HEK293 (cell line): ENCODE measurements around the gene NCF2.

Source experiments
- CTCF ChIA-PET: fragments of 350-600 bp; formaldehyde crosslinking; extraction: SDS; loops from one replicate; lab custom pipeline; 2021; ENCODE audit warnings: antibody characterized with exemption; lab: Yijun Ruan, JAX
- POLR2A ChIA-PET: fragments of 300-600 bp; formaldehyde crosslinking; extraction: SDS; loops from one replicate; lab custom pipeline; 2020; ENCODE audit warnings: antibody characterized with exemption, inconsistent platforms; lab: Yijun Ruan, JAX
- H3K27ac ChIP-seq: fragments of 200-500 bp; sonication (Bioruptor generic); 2 replicates; pipeline ENCODE4 v1.5.1; 2014; ENCODE audit warnings: low read depth, low read length, control low read depth, inconsistent platforms; ENCODE audit errors: extremely low read depth
- H3K36me3 ChIP-seq, 2 experiments: fragments of 200-500 bp in 1 of 2; sonication (Bioruptor generic) in 1 of 2; 1 replicate in 1 of 2; 2 replicates in 1 of 2; pipeline ENCODE4 v1.5.1; 2014 to 2017; ENCODE audit warnings: inconsistent platforms in 2 of 2, low read length in 2 of 2; ENCODE audit not compliant: control insufficient read depth in 2 of 2, insufficient read depth in 1 of 2
- H3K4me1 ChIP-seq: fragments of 200-500 bp; sonication (Bioruptor generic); 2 replicates; pipeline ENCODE4 v1.5.1; 2014; ENCODE audit warnings: mild to moderate bottlenecking, low read length, inconsistent platforms; ENCODE audit not compliant: control insufficient read depth, insufficient read depth
- H3K4me3 ChIP-seq: 2 replicates; pipeline ENCODE4 v1.5.1; 2011; ENCODE audit warnings: low read depth, mild to moderate bottlenecking, control low read depth, low read length, moderate library complexity
- H3K9me3 ChIP-seq: fragments of 200-500 bp; sonication (Bioruptor generic); 2 replicates; pipeline ENCODE4 v1.5.1; 2014; ENCODE audit warnings: low read depth, low read length, inconsistent platforms; ENCODE audit not compliant: control insufficient read depth, insufficient read depth
- HOXC10 ChIP-seq: sonication (generic); formaldehyde crosslinking; IDR thresholded peaks from 2 replicates; pipeline ENCODE4 v1.8.1; 2023; ENCODE audit warnings: mild to moderate bottlenecking, missing genetic modification reagents
- SALL2 ChIP-seq: fragments of 450-650 bp; formaldehyde crosslinking; IDR thresholded peaks from 2 replicates; pipeline ENCODE4 v1.5.0; 2017; ENCODE audit warnings: missing biosample characterization, mild to moderate bottlenecking, missing genetic modification characterization, borderline replicate concordance
- SCRT1 ChIP-seq: fragments of 450-650 bp; formaldehyde crosslinking; IDR thresholded peaks from 2 replicates; pipeline ENCODE4 v1.5.1; 2016; ENCODE audit warnings: missing biosample characterization, missing genetic modification characterization, borderline replicate concordance
- YY2 ChIP-seq: fragments of 450-650 bp; formaldehyde crosslinking; IDR thresholded peaks from 2 replicates; pipeline ENCODE4 v1.5.1; 2016; ENCODE audit warnings: missing biosample characterization, missing genetic modification characterization
- ZBTB10 ChIP-seq: fragments of 450-650 bp; formaldehyde crosslinking; IDR thresholded peaks from 2 replicates; pipeline ENCODE4 v1.5.1; 2016; ENCODE audit warnings: missing biosample characterization, missing genetic modification characterization
- ZNF133 ChIP-seq: fragments of 450-650 bp; formaldehyde crosslinking; IDR thresholded peaks from 2 replicates; pipeline ENCODE4 v1.5.1; 2016; ENCODE audit warnings: missing biosample characterization, missing genetic modification characterization
- ZNF23 ChIP-seq: fragments of 450-650 bp; formaldehyde crosslinking; IDR thresholded peaks from 2 replicates; pipeline ENCODE4 v1.5.1; 2016; ENCODE audit warnings: missing biosample characterization, missing genetic modification characterization, borderline replicate concordance
- ZNF354C ChIP-seq: fragments of 450-650 bp; formaldehyde crosslinking; IDR thresholded peaks from 2 replicates; pipeline ENCODE4 v1.5.1; 2016; ENCODE audit warnings: missing biosample characterization, missing genetic modification characterization, low read depth, borderline replicate concordance
- ZNF670 ChIP-seq: fragments of 450-650 bp; formaldehyde crosslinking; IDR thresholded peaks from 2 replicates; pipeline ENCODE4 v1.5.1; 2016; ENCODE audit warnings: missing biosample characterization, missing genetic modification characterization, low read depth
- ZSCAN23 ChIP-seq: fragments of 450-650 bp; formaldehyde crosslinking; IDR thresholded peaks from 2 replicates; pipeline ENCODE4 v1.5.1; 2016; ENCODE audit warnings: missing biosample characterization, missing genetic modification characterization
- ZSCAN30 ChIP-seq: fragments of 450-650 bp; IDR thresholded peaks from 2 replicates; pipeline ENCODE4 v1.5.1; 2018; ENCODE audit warnings: missing biosample characterization, mild to moderate bottlenecking, missing genetic modification characterization, moderate library complexity
- TF ChIP-seq, protein P1 (sequence below): fragments of 450-650 bp; formaldehyde crosslinking; IDR thresholded peaks from 2 replicates; pipeline ENCODE4 v1.5.1; 2016; ENCODE audit warnings: missing biosample characterization, missing genetic modification characterization

The NCF2 gene

DNA sequence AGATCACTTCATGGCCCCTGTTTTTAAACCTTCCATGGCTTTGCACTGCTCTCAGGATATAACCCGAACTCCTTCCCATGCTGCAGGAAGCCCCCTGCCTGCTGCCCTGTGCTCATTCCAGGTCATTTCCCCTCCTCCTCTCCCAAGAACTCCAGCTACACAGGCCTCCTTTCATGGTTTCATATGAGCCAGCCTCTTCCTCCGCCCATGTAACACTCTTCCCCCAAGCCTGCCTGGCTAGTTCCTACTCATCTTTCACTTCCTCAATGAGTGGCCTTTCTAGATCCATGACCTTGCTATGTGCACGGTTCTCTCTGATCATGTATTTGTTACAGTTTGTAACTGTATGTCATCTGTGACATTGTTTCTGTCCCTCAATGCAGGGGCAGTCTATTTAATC lies 3.1 kb upstream of the NCF2 start (continued):
- TF ChIP-seq ZNF354C (tag by site-specific recombination) (no peak), ZBTB10 (no peak)

DNA sequence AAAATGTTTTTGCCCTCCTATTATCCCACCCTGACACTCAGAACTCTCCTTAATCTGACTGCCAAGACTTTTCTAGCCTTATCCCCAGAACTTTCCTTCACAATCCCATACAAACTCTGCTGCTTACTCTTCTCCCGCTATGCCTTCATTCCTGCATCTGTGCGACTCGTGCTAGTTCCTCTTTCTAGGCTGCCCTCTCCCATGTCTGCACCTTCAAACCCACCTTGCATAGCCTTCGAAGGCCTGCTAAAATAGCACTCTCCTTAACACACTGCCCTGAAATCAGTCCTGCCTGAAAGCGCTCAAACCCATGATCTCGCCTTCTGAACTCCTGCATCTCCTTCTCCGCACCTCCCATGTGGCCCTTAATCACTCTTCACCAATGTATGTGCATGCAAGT lies 2.5 kb upstream of the NCF2 start:
- TF ChIP-seq, protein P1, sequence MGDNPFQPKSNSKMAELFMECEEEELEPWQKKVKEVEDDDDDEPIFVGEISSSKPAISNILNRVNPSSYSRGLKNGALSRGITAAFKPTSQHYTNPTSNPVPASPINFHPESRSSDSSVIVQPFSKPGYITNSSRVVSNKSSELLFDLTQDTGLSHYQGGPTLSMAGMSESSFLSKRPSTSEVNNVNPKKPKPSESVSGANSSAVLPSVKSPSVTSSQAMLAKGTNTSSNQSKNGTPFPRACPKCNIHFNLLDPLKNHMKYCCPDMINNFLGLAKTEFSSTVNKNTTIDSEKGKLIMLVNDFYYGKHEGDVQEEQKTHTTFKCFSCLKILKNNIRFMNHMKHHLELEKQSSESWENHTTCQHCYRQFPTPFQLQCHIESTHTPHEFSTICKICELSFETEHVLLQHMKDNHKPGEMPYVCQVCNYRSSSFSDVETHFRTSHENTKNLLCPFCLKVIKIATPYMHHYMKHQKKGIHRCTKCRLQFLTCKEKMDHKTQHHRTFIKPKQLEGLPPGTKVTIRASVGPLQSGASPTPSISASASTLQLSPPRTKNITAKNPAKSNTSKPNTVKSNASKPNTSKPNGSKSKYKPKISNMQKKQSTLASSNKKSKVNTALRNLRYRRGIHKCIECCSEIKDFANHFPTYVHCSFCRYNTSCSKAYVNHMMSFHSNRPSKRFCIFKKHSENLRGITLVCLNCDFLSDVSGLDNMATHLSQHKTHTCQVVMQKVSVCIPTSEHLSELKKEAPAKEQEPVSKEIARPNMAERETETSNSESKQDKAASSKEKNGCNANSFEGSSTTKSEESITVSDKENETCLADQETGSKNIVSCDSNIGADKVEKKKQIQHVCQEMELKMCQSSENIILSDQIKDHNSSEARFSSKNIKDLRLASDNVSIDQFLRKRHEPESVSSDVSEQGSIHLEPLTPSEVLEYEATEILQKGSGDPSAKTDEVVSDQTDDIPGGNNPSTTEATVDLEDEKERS (tag by site-specific recombination) = no peak
- TF ChIP-seq SALL2 (no peak), ZSCAN30 (tag by site-specific recombination) (no peak), YY2 (tag by site-specific recombination) (no peak), SCRT1 (tag by site-specific recombination) (no peak)
- CTCF ChIA-PET = interaction anchor here (0.6 kb wide), 1 partner anchor 25 kb away, joined by 4 read pairs; no protein-coding TSS in a partner anchor
- no peaks in the 10 kb centered on the region for H3K4me1 ChIP-seq
- H3K27ac ChIP-seq = no peak overlapping the region
- H3K36me3 ChIP-seq = no peaks in the 10 kb centered on the region
- H3K9me3 ChIP-seq = no peaks in the 10 kb centered on the region
- H3K4me3 ChIP-seq = no peak overlapping the region
- POLR2A ChIA-PET = no interaction called here

- CTCF ChIA-PET = no interaction called here
Observed at GRCh38 chr1:183589874-183590243, 400 bp downstream of the NCF2 start.

GRCh38 chr1:183589384-183589783 lies 875 bp downstream of the NCF2 start:
- H3K4me1 ChIP-seq = no peaks in the 10 kb centered on the region
- CTCF ChIA-PET = no interaction called here
- H3K36me3 ChIP-seq = no peaks in the 10 kb centered on the region
- POLR2A ChIA-PET = no interaction called here
- TF ChIP-seq ZNF23 (tag by site-specific recombination) = peak; percentile 82; the same call in 1 of the 2 replicates
- no peak for TF ChIP-seq ZNF670 (tag by site-specific recombination)
- no peaks in the 10 kb centered on the region for H3K9me3 ChIP-seq
- no peak overlapping the region for H3K4me3 ChIP-seq
- no peak overlapping the region for H3K27ac ChIP-seq

More at GRCh38 chr1:183589874-183590243, 400 bp downstream of the NCF2 start:
- H3K4me3 ChIP-seq = no peak overlapping the region
- H3K27ac ChIP-seq = no peak overlapping the region
- no peaks in the 10 kb centered on the region for H3K36me3 ChIP-seq
- POLR2A ChIA-PET = no interaction called here
- no peaks in the 10 kb centered on the region for H3K4me1 ChIP-seq
- TF ChIP-seq HOXC10 (CRISPR knock-in tag) (no peak), SALL2 (no peak), ZNF133 (tag by site-specific recombination) (no peak), ZSCAN23 (no peak)
- TF ChIP-seq, all 188 proteins: peak for 0
- no peaks in the 10 kb centered on the region for H3K9me3 ChIP-seq
